GM23338 (cell line): Measurements from ENCODE around the gene MTHFD1L. TPM values are rescaled to one million over a fixed set of nuclear protein-coding genes. Genes with fewer than 3 reads are reported as not detected.
A peak's percentile ranks its signal among the peaks of the same experiment; 100 is the strongest.

ENCODE experiments used
- ATAC-seq: fragments of 200-7000 bp; cut with Tn5 transposase; 3 replicates; pipeline ENCODE4 v1.9.1; 2020
- DNase-seq: peaks from one replicate; pipeline ENCODE4 v3.0.0-alpha.2; 2015; ENCODE audit warnings: low spot score
- H2AFZ ChIP-seq: fragments of 200-600 bp; sonication (generic); 2 replicates; pipeline ENCODE4 v1.8.0; 2016; ENCODE audit warnings: antibody characterized with exemption, mild to moderate bottlenecking, moderate library complexity
- H3F3A ChIP-seq: fragments of 200-600 bp; sonication (generic); replicated peaks from 2 replicates; pipeline ENCODE4 v1.8.0; 2017; ENCODE audit warnings: antibody characterized with exemption, mixed run types, low read depth
- H3K27ac ChIP-seq: fragments of 200-600 bp; sonication (generic); 2 replicates; pipeline ENCODE4 v1.6.1; 2016; ENCODE audit warnings: low read depth
- H3K27me3 ChIP-seq: fragments of 200-600 bp; sonication (generic); 2 replicates; pipeline ENCODE4 v1.8.0; 2016; ENCODE audit warnings: mild to moderate bottlenecking, mixed run types, moderate library complexity; ENCODE audit not compliant: insufficient read depth
- H3K36me3 ChIP-seq: fragments of 200-600 bp; sonication (generic); 2 replicates; pipeline ENCODE4 v1.8.0; 2016; ENCODE audit warnings: mild to moderate bottlenecking; ENCODE audit not compliant: insufficient read depth
- H3K4me1 ChIP-seq: fragments of 200-600 bp; sonication (generic); 2 replicates; pipeline ENCODE4 v1.8.0; 2016; ENCODE audit warnings: mild to moderate bottlenecking, moderate library complexity; ENCODE audit not compliant: insufficient read depth
- H3K4me2 ChIP-seq: fragments of 200-600 bp; sonication (generic); 2 replicates; pipeline ENCODE4 v1.7.1; 2017; ENCODE audit warnings: mixed run types
- H3K4me3 ChIP-seq: fragments of 200-600 bp; sonication (generic); 2 replicates; pipeline ENCODE4 v1.6.1; 2016; ENCODE audit warnings: mixed run types
- H3K79me2 ChIP-seq: fragments of 200-600 bp; sonication (generic); replicated peaks from 2 replicates; pipeline ENCODE4 v1.8.0; 2017; ENCODE audit warnings: mild to moderate bottlenecking; ENCODE audit not compliant: insufficient read depth
- H3K9me2 ChIP-seq: fragments of 200-600 bp; sonication (generic); 2 replicates; pipeline ENCODE4 v1.8.0; 2017; ENCODE audit not compliant: insufficient read depth
- H4K20me1 ChIP-seq: fragments of 200-600 bp; sonication (generic); replicated peaks from 2 replicates; pipeline ENCODE4 v1.8.0; 2017; ENCODE audit warnings: mild to moderate bottlenecking; ENCODE audit not compliant: insufficient read depth
- H3K27ac Mint-ChIP-seq: 2 replicates; pipeline ENCODE4 v1.8.0; 2020; ENCODE audit warnings: inconsistent platforms, mild to moderate bottlenecking, moderate library complexity, mixed read lengths
- H3K27me3 Mint-ChIP-seq: 3 replicates; pipeline ENCODE4 v1.8.0; 2022; ENCODE audit warnings: low read depth, mild to moderate bottlenecking, moderate library complexity, mixed read lengths, inconsistent platforms; ENCODE audit not compliant: insufficient read depth, poor library complexity
- H3K36me3 Mint-ChIP-seq: 3 replicates; pipeline ENCODE4 v1.8.0; 2021; ENCODE audit warnings: low read depth, mild to moderate bottlenecking, inconsistent platforms, moderate library complexity, mixed read lengths
- H3K4me1 Mint-ChIP-seq: 3 replicates; pipeline ENCODE4 v1.8.0; 2020; ENCODE audit warnings: mild to moderate bottlenecking, inconsistent platforms, mixed read lengths
- H3K4me3 Mint-ChIP-seq: 3 replicates; pipeline ENCODE4 v1.8.0; 2021; ENCODE audit warnings: moderate library complexity, mild to moderate bottlenecking, inconsistent platforms, mixed read lengths
- H3K9me3 Mint-ChIP-seq: 3 replicates; pipeline ENCODE4 v1.8.0; 2020; ENCODE audit warnings: moderate library complexity, mild to moderate bottlenecking, inconsistent platforms, mixed read lengths
- EZH2 ChIP-seq: fragments of 200-600 bp; sonication (generic); IDR thresholded peaks from one replicate; pipeline ENCODE4 v1.8.0; 2017; ENCODE audit warnings: antibody characterized with exemption, mild to moderate bottlenecking, low read depth; ENCODE audit not compliant: unreplicated experiment
- EZH2phosphoT487 ChIP-seq: fragments of 200-600 bp; sonication (generic); IDR thresholded peaks from one replicate; pipeline ENCODE4 v1.8.1; 2018; ENCODE audit warnings: antibody characterized with exemption; ENCODE audit not compliant: unreplicated experiment
- JUNB ChIP-seq: IDR thresholded peaks from one replicate; pipeline ENCODE4 v1.6.1; 2016; ENCODE audit warnings: antibody characterized with exemption; ENCODE audit not compliant: unreplicated experiment
- polyA plus RNA-seq: library from polyadenylated mRNA; unstranded; fragments of >200 nt; fragmentation: Nextera tagmentation; extraction: Ambion mirVana; gene quantifications from 2 replicates; pipeline ENCODE4 v1.2.1, GENCODE V29; 2016
- total RNA-seq: library from RNA; depleted of rRNA; stranded (reverse); fragments of >200 nt; shearing (Covaris generic); gene quantifications from 2 replicates; pipeline ENCODE4 v1.2.3, GENCODE V29; 2014
- TF ChIP-seq, protein P1 (sequence below): fragments of 250-450 bp; sonication (Bioruptor Pico); IDR thresholded peaks from 2 replicates; pipeline ENCODE4 v1.5.0; 2020; ENCODE audit warnings: mild to moderate bottlenecking, moderate library complexity
- TF ChIP-seq, protein P2 (sequence below): IDR thresholded peaks from one replicate; pipeline ENCODE4 v1.6.1; 2018; ENCODE audit warnings: antibody characterized with exemption; ENCODE audit not compliant: unreplicated experiment
- TF ChIP-seq, protein P3 (sequence below), 2 experiments: fragments of 200-600 bp in 1 of 2; sonication (generic) in 1 of 2; conservative IDR thresholded peaks; 2 replicates each; pipeline versions ENCODE4 v1.5.1 to v1.6.1; 2016 to 2017; ENCODE audit warnings: antibody characterized with exemption in 2 of 2, low read depth in 2 of 2, mild to moderate bottlenecking in 2 of 2, moderate library complexity in 1 of 2

MTHFD1L gene
- total and polyA plus RNA-seq, 2 experiments from 2014 or later: 53.2 to 66.8 TPM

DNA sequence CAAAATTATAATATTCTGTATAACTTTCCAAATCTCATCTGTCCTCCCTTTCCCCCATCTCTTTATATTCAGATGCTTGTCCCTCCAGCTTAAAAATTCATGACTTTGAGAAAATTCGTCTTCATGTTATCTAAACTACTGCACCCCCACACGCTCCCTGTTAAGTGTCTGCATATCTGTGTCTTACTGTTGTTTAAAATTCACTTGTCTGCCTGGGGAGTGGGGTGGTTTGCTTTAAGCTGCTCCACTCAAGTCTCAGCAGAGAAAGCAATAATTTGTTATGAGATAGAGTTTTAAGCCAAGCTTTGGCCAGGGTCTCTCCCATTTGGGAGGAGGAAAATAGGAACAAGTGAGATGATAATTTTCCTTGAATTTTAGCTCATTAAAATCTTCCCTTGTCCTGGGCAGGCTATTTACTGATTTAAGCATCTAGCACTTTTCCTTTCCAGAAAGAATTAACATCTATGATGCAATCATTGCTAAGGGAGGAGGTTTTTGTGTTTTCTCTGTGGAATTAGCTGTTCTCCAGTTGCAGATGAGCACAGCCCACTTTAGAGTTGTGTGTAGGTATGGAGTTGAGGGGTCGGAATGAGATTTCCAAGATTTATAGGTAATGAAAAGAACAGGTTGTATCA is 36.8 kb downstream of the MTHFD1L start:
- H2AFZ ChIP-seq: no peak overlapping the region
- 0 out of 2 replicates have a peak, but pooled peaks cover 8% of the 10 kb centered on the region for H3K9me2 ChIP-seq
- no peak overlapping the region for H3K4me3 ChIP-seq
- Mint-ChIP-seq H3K27me3 (no peaks in the 10 kb centered on the region), H3K4me3 (no peak overlapping the region), H3K4me1 (peaks cover 16% of the 10 kb centered on the region), H3K27ac (peak overlapping the region; percentile 87), H3K9me3 (no peaks in the 10 kb centered on the region), H3K36me3 (peaks cover 54% of the 10 kb centered on the region)
- 0 out of 2 replicates have a peak overlapping the region, but pooled peaks have one; percentile 48 for H3K27ac ChIP-seq
- no peaks in the 10 kb centered on the region for H3K27me3 ChIP-seq
- H3F3A ChIP-seq: no peaks in the 10 kb centered on the region
- DNase-seq (no peak), ATAC-seq (no peak)
- H3K4me1 ChIP-seq: 0 out of 2 replicates have a peak, but pooled peaks cover 6% of the 10 kb centered on the region
- peaks cover 15% of the 10 kb centered on the region for H3K36me3 ChIP-seq
- H3K79me2 ChIP-seq: no peaks in the 10 kb centered on the region; the same call in 1 of the 2 replicates
- H3K4me2 ChIP-seq: no peak overlapping the region
- TF ChIP-seq, protein P1, sequence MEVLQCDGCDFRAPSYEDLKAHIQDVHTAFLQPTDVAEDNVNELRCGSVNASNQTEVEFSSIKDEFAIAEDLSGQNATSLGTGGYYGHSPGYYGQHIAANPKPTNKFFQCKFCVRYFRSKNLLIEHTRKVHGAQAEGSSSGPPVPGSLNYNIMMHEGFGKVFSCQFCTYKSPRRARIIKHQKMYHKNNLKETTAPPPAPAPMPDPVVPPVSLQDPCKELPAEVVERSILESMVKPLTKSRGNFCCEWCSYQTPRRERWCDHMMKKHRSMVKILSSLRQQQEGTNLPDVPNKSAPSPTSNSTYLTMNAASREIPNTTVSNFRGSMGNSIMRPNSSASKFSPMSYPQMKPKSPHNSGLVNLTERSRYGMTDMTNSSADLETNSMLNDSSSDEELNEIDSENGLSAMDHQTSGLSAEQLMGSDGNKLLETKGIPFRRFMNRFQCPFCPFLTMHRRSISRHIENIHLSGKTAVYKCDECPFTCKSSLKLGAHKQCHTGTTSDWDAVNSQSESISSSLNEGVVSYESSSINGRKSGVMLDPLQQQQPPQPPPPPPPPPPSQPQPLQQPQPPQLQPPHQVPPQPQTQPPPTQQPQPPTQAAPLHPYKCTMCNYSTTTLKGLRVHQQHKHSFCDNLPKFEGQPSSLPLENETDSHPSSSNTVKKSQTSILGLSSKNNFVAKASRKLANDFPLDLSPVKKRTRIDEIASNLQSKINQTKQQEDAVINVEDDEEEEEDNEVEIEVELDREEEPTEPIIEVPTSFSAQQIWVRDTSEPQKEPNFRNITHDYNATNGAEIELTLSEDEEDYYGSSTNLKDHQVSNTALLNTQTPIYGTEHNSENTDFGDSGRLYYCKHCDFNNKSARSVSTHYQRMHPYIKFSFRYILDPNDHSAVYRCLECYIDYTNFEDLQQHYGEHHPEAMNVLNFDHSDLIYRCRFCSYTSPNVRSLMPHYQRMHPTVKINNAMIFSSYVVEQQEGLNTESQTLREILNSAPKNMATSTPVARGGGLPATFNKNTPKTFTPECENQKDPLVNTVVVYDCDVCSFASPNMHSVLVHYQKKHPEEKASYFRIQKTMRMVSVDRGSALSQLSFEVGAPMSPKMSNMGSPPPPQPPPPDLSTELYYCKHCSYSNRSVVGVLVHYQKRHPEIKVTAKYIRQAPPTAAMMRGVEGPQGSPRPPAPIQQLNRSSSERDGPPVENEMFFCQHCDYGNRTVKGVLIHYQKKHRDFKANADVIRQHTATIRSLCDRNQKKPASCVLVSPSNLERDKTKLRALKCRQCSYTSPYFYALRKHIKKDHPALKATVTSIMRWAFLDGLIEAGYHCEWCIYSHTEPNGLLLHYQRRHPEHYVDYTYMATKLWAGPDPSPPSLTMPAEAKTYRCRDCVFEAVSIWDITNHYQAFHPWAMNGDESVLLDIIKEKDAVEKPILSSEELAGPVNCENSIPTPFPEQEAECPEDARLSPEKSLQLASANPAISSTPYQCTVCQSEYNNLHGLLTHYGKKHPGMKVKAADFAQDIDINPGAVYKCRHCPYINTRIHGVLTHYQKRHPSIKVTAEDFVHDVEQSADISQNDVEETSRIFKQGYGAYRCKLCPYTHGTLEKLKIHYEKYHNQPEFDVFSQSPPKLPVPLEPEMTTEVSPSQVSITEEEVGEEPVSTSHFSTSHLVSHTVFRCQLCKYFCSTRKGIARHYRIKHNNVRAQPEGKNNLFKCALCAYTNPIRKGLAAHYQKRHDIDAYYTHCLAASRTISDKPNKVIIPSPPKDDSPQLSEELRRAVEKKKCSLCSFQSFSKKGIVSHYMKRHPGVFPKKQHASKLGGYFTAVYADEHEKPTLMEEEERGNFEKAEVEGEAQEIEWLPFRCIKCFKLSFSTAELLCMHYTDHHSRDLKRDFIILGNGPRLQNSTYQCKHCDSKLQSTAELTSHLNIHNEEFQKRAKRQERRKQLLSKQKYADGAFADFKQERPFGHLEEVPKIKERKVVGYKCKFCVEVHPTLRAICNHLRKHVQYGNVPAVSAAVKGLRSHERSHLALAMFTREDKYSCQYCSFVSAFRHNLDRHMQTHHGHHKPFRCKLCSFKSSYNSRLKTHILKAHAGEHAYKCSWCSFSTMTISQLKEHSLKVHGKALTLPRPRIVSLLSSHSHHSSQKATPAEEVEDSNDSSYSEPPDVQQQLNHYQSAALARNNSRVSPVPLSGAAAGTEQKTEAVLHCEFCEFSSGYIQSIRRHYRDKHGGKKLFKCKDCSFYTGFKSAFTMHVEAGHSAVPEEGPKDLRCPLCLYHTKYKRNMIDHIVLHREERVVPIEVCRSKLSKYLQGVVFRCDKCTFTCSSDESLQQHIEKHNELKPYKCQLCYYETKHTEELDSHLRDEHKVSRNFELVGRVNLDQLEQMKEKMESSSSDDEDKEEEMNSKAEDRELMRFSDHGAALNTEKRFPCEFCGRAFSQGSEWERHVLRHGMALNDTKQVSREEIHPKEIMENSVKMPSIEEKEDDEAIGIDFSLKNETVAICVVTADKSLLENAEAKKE (CRISPR knock-in tag): no peak
- TF ChIP-seq EZH2phosphoT487: no peak
- no peak for TF ChIP-seq EZH2
- TF ChIP-seq, protein P2, sequence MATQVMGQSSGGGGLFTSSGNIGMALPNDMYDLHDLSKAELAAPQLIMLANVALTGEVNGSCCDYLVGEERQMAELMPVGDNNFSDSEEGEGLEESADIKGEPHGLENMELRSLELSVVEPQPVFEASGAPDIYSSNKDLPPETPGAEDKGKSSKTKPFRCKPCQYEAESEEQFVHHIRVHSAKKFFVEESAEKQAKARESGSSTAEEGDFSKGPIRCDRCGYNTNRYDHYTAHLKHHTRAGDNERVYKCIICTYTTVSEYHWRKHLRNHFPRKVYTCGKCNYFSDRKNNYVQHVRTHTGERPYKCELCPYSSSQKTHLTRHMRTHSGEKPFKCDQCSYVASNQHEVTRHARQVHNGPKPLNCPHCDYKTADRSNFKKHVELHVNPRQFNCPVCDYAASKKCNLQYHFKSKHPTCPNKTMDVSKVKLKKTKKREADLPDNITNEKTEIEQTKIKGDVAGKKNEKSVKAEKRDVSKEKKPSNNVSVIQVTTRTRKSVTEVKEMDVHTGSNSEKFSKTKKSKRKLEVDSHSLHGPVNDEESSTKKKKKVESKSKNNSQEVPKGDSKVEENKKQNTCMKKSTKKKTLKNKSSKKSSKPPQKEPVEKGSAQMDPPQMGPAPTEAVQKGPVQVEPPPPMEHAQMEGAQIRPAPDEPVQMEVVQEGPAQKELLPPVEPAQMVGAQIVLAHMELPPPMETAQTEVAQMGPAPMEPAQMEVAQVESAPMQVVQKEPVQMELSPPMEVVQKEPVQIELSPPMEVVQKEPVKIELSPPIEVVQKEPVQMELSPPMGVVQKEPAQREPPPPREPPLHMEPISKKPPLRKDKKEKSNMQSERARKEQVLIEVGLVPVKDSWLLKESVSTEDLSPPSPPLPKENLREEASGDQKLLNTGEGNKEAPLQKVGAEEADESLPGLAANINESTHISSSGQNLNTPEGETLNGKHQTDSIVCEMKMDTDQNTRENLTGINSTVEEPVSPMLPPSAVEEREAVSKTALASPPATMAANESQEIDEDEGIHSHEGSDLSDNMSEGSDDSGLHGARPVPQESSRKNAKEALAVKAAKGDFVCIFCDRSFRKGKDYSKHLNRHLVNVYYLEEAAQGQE: no peak
- TF ChIP-seq, protein P3, sequence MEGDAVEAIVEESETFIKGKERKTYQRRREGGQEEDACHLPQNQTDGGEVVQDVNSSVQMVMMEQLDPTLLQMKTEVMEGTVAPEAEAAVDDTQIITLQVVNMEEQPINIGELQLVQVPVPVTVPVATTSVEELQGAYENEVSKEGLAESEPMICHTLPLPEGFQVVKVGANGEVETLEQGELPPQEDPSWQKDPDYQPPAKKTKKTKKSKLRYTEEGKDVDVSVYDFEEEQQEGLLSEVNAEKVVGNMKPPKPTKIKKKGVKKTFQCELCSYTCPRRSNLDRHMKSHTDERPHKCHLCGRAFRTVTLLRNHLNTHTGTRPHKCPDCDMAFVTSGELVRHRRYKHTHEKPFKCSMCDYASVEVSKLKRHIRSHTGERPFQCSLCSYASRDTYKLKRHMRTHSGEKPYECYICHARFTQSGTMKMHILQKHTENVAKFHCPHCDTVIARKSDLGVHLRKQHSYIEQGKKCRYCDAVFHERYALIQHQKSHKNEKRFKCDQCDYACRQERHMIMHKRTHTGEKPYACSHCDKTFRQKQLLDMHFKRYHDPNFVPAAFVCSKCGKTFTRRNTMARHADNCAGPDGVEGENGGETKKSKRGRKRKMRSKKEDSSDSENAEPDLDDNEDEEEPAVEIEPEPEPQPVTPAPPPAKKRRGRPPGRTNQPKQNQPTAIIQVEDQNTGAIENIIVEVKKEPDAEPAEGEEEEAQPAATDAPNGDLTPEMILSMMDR (conservative IDR thresholded peaks at IDR 0.05; ENCODE audit: low read depth in 2 of 2): no peak
- no peak for TF ChIP-seq JUNB
- 0 out of 2 replicates have a peak, but pooled peaks cover 3% of the 10 kb centered on the region for H4K20me1 ChIP-seq
